PC-9 (cell line): ENCODE results near the gene HLA-DMB.

Experiments
- EZH2 ChIP-seq: fragments of 200-600 bp; sonication (generic); IDR thresholded peaks from 2 replicates; pipeline ENCODE4 v1.8.0; 2017; ENCODE audit warnings: antibody characterized with exemption, low read depth
- TF ChIP-seq, protein P1 (sequence below): fragments of 200-600 bp; sonication (generic); conservative IDR thresholded peaks from 2 replicates; pipeline ENCODE4 v1.6.1; 2017; ENCODE audit warnings: mixed run types, antibody characterized with exemption, mild to moderate bottlenecking, moderate library complexity

DNA sequence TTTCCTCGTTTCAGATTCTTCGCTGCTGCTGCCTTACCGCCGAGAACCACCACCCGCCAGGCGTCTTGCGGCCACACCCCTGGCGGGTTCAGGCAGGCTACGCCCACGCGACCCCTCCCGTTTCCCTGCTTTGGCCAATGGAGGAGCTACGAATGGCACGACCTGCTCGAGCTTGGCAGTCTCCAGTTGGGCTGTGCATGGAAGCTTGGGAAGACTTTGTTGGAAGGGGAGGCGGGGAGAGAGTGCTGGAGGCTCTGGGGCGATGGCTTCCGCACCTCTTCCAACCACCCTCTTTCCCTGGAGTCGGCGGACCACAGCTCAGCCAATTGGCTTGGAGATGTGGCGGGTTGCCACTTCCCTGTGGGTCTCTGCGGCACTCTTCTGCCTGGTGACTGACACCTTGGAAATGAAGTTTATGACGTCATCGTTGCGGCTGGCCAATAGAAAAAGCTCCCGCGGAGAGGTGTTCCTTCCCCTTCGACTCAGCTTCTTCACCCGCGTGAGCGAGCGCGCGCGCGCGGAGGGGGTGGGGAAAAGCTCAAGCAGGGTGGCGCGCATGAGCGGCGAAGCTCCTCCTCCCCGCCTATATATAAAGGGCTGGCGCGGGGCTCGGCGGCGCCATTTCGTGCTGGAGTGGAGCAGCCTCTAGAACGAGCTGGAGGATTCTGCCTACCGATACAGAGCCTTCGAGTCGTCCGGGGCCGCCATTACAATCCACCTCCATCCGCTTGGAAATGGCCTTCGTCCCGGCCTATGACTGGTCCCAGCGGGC, 30.9 kb upstream of the HLA-DMB start:
- TF ChIP-seq, protein P1, sequence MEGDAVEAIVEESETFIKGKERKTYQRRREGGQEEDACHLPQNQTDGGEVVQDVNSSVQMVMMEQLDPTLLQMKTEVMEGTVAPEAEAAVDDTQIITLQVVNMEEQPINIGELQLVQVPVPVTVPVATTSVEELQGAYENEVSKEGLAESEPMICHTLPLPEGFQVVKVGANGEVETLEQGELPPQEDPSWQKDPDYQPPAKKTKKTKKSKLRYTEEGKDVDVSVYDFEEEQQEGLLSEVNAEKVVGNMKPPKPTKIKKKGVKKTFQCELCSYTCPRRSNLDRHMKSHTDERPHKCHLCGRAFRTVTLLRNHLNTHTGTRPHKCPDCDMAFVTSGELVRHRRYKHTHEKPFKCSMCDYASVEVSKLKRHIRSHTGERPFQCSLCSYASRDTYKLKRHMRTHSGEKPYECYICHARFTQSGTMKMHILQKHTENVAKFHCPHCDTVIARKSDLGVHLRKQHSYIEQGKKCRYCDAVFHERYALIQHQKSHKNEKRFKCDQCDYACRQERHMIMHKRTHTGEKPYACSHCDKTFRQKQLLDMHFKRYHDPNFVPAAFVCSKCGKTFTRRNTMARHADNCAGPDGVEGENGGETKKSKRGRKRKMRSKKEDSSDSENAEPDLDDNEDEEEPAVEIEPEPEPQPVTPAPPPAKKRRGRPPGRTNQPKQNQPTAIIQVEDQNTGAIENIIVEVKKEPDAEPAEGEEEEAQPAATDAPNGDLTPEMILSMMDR, result no peak
- TF ChIP-seq EZH2, result no peak
